Measurements from ENCODE around the gene POU6F1.

DNA sequence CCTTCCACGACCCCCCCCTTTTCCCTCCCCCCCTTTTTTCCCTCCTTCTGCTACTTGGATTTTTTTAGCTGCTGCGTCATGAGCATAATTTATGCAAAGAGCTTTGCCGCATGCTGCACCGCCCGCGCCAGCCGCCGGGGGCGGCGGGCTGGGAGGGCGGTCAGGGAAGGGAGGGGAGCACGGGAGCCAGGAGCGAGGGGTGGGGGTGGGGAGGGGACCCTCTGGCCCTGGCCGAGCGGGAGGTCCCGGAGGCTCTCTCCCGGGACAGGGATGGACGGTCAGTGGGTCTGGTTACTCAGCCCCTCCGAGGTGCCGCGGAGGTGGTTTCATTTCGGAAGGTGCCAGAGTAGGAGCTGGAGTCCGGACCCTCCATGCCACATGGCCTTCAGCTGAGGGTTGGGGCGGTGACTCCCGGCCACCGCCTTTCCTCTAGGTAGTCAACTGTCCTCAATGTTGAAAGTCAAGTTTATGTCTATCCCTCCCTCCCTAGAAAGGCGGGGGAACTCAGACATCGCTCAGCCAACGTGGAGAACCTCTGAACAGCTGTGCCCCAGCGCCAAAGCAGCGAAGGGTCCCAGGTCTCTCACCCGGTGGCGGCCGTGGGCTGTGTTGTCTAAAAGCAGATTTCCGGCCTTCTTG, at the start of gene POU6F1:
- TF ChIP-seq, protein P1, sequence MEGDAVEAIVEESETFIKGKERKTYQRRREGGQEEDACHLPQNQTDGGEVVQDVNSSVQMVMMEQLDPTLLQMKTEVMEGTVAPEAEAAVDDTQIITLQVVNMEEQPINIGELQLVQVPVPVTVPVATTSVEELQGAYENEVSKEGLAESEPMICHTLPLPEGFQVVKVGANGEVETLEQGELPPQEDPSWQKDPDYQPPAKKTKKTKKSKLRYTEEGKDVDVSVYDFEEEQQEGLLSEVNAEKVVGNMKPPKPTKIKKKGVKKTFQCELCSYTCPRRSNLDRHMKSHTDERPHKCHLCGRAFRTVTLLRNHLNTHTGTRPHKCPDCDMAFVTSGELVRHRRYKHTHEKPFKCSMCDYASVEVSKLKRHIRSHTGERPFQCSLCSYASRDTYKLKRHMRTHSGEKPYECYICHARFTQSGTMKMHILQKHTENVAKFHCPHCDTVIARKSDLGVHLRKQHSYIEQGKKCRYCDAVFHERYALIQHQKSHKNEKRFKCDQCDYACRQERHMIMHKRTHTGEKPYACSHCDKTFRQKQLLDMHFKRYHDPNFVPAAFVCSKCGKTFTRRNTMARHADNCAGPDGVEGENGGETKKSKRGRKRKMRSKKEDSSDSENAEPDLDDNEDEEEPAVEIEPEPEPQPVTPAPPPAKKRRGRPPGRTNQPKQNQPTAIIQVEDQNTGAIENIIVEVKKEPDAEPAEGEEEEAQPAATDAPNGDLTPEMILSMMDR (IDR thresholded peaks at IDR 0.05; ENCODE audit: low read length) = peak; percentile 56
- TF ChIP-seq EZH2phosphoT487 (IDR thresholded peaks at IDR 0.05; ENCODE audit: low read length) (no peak), EZH2 (optimal IDR thresholded peaks at IDR 0.05; ENCODE audit: low read depth, low read length) (no peak)

All from MM.1S (cell line).